Activated T-helper 1 cell treated with anti-CD3 and anti-CD28 coated beads, Interleukin-2, amount 50 U/mL, for 16 hours (primary cell): ENCODE results near the gene GAS2L3.

Experiments
- DNase-seq, 2 donors: peaks; one replicate each; pipeline ENCODE4 v3.0.0-alpha.2; 2020; ENCODE audit warnings: low read depth in 1 of 2, low spot score in 1 of 2

Gene GAS2L3

DNA sequence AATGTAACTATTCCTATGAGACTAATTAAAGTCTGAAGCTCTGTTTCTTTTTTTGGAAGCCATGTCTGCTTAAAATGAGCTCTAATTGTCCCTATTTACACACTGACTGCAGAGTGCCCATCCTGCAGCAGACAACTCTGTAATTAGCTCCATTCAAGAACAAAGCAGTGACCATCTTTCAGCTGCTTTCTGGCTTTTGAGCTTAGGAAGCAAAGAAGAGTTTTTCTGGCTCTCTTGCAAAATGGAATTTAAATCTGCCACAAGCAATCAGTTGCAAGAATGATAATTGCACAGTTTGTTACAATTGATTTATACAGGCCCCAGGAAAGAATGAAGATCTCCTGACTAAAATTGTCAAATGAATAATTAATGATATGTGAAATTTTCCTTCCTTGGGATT, 83.4 kb downstream of the GAS2L3 start:
- DNase-seq, result no peak

DNA sequence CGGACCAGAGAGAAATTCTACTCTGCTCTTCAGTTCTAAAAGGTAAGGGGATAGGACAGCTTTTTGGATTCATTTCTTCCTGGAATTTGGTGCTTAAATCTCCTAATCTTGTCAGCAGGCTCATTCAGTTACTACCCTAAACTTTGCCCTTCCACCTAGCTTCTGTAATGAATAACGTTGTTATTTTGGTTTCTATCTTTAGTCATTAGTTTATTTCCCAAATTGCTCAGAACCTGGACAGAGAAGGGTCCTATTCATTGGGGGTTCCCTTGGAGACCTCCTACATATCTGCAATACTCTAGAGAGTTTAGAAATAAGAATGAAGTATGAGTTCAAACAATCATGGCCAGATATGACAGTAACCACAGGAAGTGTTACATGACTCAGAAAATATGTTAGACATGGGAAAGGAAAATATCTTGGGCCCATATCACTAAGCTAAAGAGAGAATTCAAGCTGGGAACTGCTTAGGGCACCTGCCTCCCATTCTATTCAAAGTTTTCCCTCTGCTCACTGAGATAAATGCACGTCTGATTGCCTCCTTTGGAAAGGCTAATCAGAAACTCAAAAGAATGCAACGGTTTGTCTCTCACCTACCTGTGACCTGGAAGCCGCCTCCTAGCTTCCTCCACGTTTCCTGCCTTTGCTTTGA, 87.9 kb downstream of the GAS2L3 start:
- no peak for DNase-seq

DNA sequence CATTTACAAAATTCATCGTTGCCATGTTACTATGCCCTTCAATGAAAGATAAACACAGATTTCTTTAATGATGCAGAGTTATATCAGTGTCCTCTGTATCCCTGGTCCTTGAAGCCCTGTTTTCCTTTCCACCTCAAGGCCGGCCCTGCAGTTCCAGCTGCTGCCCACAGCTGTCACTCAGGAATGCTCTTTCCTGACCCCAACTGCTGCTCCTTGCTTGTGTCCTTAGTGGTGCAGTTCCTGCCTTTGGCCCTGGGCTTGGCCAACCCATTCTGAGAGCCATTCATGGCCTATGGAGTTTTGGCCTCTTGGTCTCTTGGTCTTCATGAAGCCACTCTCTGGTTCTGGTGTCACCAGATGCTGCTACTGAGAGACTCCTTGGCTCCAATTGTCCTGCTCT, 93.1 kb downstream of the GAS2L3 start:
- DNase-seq, result no peak

DNA sequence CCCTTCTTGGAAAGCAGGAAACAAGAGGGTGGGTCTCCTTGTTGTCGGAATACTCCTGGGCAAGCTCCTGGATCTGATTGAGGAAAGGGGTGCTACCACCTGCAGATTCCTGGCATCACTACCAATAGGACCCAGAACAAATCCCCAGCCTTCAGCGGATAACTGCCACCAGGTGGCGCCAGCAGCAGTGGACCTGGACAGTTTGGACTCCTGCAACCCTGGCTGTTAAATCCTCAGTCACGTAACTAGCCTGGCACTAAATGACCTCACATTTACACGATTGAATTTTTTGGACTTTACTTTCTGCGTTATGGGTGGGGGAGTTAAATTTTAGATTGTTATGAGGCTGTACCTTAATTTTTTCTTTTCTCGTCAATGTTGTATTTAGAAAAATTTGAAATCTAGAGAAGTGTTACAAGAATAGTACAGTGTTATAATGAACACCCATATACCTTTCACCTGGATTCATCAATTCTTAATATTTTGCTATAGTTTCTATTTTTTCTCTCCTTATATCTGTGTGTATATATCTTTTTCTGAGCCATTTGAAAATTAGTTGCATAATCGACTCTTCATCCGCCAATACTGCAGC, 95.6 kb downstream of the GAS2L3 start:
- no peak for DNase-seq

DNA sequence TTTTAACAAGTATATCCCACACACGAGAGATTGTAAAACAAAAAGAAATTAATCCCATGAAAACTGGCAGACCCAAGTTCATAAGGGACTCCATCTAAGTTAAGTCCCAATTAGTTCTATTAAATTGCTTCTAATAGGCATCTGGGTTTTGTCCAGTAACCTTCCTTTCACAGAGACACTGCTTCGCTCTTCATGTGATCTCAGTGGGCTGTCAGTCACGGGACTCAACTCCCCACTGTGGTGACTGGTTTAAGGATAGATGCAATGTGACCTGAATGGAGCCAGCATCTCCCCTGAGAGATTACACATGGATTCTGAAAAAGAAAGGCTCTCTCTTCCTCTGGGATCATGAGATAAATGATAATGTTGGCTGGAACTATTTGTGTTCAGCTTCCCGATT, 96.4 kb downstream of the GAS2L3 start:
- no peak for DNase-seq

DNA sequence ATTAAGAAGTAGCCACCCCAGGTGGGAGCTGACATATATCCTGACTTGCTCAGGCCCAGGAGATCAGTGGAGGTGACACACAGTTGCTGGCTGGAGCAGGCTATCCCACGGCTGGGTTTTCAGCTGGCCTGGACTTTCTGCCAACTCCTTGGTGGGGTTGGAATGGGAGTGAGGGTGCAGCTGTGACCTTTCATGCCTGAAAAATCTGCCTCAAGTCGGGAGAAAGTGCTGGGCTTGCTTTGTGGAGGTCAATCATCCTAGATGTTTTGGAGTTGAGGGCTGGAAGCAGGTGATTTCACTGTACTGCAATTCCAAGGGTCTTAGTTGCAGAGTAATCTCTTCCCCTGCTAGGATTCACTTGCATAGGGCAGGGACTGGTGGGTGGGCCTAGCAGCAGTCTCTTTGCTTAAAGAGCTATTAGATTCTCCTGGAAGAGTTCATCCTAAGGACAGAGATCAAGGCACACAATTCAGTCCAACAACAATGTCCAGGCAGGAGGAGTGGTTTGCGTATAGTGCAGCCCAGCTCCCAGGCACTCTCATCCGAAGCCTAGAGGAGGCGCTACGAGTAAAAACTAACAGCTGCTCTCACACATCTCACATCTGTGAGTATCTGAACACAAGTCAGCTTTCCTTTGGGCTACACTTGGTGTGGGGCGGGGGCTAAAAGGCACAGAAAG, 98.1 kb downstream of the GAS2L3 start:
- DNase-seq, result no peak

DNA sequence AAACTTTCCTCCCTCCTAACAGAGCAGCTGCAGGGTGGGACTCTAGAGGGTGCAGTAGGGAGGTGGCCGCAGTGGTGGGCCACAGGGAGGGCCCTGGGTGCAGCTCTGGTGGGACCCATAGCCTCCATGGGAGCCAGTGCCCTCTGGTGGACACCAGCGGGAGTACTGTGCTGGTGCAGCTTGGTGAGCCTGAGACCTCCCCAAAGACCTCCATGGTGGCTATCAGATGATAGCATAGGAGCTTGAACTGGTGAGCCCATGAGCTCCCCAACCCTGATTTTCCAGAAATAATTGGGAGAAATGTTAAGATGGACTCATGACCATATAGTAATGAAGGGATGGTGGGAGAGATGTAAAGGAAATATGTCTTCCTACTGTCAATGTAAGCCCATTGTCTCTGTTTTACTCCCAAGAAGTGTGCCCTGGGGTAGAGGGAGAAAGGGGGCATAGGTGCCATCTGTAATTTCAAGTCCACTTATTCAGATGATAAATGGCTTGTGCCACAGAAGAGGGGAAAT, 98.7 kb downstream of the GAS2L3 start:
- DNase-seq, result no peak

DNA sequence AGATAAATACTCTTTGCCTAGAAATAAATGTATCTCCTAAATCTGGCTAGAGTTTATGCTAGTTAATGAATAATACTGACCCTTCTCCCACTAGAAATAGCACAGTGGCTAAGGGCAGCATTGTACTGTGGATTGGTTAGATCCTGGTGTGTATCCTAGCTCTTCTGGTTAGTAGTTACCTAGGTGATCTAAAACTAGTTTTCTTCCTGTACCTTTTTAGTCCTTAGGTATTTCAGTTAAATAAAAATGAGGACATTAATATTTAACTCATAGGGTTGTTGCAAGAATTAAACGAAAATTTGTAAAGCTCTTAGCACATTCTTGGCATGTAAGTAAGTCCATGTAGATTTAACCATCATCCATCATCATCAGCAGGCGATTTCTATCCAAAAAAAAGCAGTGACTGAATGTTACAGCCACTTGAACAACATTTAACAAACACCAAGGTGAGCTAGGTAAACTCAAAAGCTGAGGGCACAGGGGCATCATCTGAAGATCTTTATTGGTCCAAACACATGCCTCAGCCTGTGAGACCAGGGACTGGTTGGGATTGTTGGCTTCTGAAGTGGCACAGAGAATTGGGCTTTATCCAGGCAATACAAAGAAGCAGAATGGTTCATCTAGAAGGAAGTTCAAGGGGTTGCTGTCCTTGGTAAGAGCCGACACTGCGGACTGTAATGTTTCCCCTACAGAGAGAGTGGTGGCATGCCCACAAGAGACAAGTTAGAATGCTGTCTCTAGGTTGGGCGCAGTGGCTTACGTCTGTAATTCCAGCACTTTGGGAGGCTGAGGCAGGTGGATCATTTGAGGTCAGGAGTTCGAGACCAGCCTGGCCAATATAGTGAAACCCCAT, 100.8 kb downstream of the GAS2L3 start:
- DNase-seq, result no peak
